Measurements from ENCODE around the gene U2AF1.
"Not testable (repeated sequence)": the region's sequence is repeated elsewhere in the genome, so short reads cannot be mapped to it uniquely, and the experiment has no call there.

DNA sequence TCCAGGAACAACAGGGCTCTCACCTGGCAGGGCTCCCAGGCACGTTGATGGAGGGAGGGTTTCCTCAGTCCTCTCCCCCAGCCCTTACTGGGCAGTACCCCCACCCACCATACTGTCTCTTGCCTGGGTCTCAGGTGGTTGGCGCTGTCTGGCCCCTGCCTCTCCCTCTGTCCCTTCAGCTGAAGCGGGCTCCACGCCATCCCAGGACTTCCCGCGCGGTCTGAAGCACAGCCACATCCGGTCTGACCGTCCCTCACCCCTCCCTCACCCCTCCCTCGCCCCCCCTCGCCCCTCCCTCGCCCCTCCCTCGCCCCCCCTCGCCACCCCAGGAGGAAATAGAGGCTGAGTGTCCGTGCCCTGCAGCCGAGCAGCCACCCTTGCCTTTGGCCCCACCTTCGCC is 34.0 kb upstream of the U2AF1 start:
- TF ChIP-seq, protein P1, sequence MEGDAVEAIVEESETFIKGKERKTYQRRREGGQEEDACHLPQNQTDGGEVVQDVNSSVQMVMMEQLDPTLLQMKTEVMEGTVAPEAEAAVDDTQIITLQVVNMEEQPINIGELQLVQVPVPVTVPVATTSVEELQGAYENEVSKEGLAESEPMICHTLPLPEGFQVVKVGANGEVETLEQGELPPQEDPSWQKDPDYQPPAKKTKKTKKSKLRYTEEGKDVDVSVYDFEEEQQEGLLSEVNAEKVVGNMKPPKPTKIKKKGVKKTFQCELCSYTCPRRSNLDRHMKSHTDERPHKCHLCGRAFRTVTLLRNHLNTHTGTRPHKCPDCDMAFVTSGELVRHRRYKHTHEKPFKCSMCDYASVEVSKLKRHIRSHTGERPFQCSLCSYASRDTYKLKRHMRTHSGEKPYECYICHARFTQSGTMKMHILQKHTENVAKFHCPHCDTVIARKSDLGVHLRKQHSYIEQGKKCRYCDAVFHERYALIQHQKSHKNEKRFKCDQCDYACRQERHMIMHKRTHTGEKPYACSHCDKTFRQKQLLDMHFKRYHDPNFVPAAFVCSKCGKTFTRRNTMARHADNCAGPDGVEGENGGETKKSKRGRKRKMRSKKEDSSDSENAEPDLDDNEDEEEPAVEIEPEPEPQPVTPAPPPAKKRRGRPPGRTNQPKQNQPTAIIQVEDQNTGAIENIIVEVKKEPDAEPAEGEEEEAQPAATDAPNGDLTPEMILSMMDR (conservative IDR thresholded peaks at IDR 0.05; ENCODE audit: low read depth, low read length) = not testable (repeated sequence)
- TF ChIP-seq EZH2 (IDR thresholded peaks at IDR 0.05; ENCODE audit: low read length, unreplicated experiment) = not testable (repeated sequence)
